ENCODE data around the gene RBM47.
"Not testable (repeated sequence)": the region's sequence is repeated elsewhere in the genome, so short reads cannot be mapped to it uniquely, and the experiment has no call there.

The RBM47 gene

GRCh38 chr4:40559585-40560465, 69.8 kb downstream of the RBM47 start:
- DNase-seq = peak in 1 of 2 experiments; percentile 18

- peak; percentile 70 to 73 for DNase-seq
These were observed 71.9 kb downstream of the RBM47 start for GRCh38 chr4:40557736-40558135.

GRCh38 chr4:40555176-40555900, 74.3 kb downstream of the RBM47 start:
- no peak for DNase-seq

- peak; percentile 40 to 49 for DNase-seq
These were observed 75.0 kb downstream of the RBM47 start for GRCh38 chr4:40554641-40555040.

- peak; percentile 89 to 90 for DNase-seq
These were observed 75.7 kb downstream of the RBM47 start for GRCh38 chr4:40553995-40554394.

GRCh38 chr4:40552536-40552935, 77.1 kb downstream of the RBM47 start:
- no peak for DNase-seq

- DNase-seq = not testable (repeated sequence)
These were observed 78.0 kb downstream of the RBM47 start for GRCh38 chr4:40551568-40552136.

GRCh38 chr4:40550948-40551462, 78.7 kb downstream of the RBM47 start:
- DNase-seq = peak; percentile 57 to 64

GRCh38 chr4:40550196-40550595, 79.5 kb downstream of the RBM47 start:
- no peak for DNase-seq

- no peak for DNase-seq
These were observed 81.4 kb downstream of the RBM47 start for GRCh38 chr4:40548256-40548655.

- DNase-seq = no peak
These were observed 81.9 kb downstream of the RBM47 start for GRCh38 chr4:40547789-40548132.

- no peak for DNase-seq
These were observed 82.5 kb downstream of the RBM47 start for GRCh38 chr4:40546969-40547788.

GRCh38 chr4:40546506-40546905, 83.2 kb downstream of the RBM47 start:
- DNase-seq = no peak

- DNase-seq = not testable (repeated sequence)
These were observed 84.2 kb downstream of the RBM47 start for GRCh38 chr4:40545487-40545886.

- DNase-seq = no peak
These were observed 85.4 kb downstream of the RBM47 start for GRCh38 chr4:40544221-40544620.

- DNase-seq = no peak
These were observed 88.9 kb downstream of the RBM47 start for GRCh38 chr4:40540800-40541199.

GRCh38 chr4:40536032-40536431, 93.6 kb downstream of the RBM47 start:
- DNase-seq = no peak

GRCh38 chr4:40531636-40532023, 98.0 kb downstream of the RBM47 start:
- DNase-seq = no peak

- no peak for DNase-seq
These were observed 98.6 kb downstream of the RBM47 start for GRCh38 chr4:40530961-40531635.

GRCh38 chr4:40526741-40527140, 102.9 kb downstream of the RBM47 start:
- no peak for DNase-seq

GRCh38 chr4:40525752-40526598, 103.7 kb downstream of the RBM47 start:
- no peak for DNase-seq
